Chondrocyte (in vitro differentiated cells): ENCODE measurements around the gene INAFM1. TPM values are rescaled to one million over a fixed set of nuclear protein-coding genes. Genes with fewer than 3 reads are reported as not detected.

Experiments
- DNase-seq: peaks from one replicate; pipeline ENCODE4 v3.0.0; 2021; ENCODE audit warnings: mixed read lengths, low spot score
- H3K27ac Mint-ChIP-seq: one replicate; pipeline ENCODE4 v1.8.0; 2021; ENCODE audit warnings: mild to moderate bottlenecking, moderate library complexity, mixed read lengths; ENCODE audit not compliant: unreplicated experiment
- H3K27me3 Mint-ChIP-seq: 2 replicates; pipeline ENCODE4 v1.8.0; 2021; ENCODE audit warnings: low read depth, mixed read lengths
- H3K36me3 Mint-ChIP-seq: 2 replicates; pipeline ENCODE4 v1.8.0; 2021; ENCODE audit warnings: low read depth, mixed read lengths
- H3K4me1 Mint-ChIP-seq: 2 replicates; pipeline ENCODE4 v1.8.0; 2021; ENCODE audit warnings: low read depth, mild to moderate bottlenecking, mixed read lengths
- H3K4me3 Mint-ChIP-seq: one replicate; pipeline ENCODE4 v1.8.0; 2021; ENCODE audit warnings: mild to moderate bottlenecking, moderate library complexity, mixed read lengths; ENCODE audit not compliant: unreplicated experiment
- H3K9me3 Mint-ChIP-seq: 2 replicates; pipeline ENCODE4 v1.8.0; 2021; ENCODE audit warnings: low read depth, mixed read lengths
- microRNA-seq: library from miRNA; unstranded; fragments of <30 nt; microRNA quantifications from one replicate; pipeline ENCODE4 v1.2.0, GENCODE V29; 2020; ENCODE audit warnings: borderline number of aligned reads
- total RNA-seq: library from RNA; stranded (reverse); gene quantifications from 3 replicates; pipeline ENCODE4 v1.2.1, GENCODE V29; 2021
- TF ChIP-seq, protein P1 (sequence below): fragments of 200-600 bp; sonication (generic); IDR thresholded peaks from 2 replicates; pipeline ENCODE4 v1.5.0; 2021; ENCODE audit warnings: antibody characterized with exemption, mild to moderate bottlenecking, moderate library complexity

The INAFM1 gene
- total RNA-seq, 1 donor from 2014 or later, result 28.8 TPM

DNA sequence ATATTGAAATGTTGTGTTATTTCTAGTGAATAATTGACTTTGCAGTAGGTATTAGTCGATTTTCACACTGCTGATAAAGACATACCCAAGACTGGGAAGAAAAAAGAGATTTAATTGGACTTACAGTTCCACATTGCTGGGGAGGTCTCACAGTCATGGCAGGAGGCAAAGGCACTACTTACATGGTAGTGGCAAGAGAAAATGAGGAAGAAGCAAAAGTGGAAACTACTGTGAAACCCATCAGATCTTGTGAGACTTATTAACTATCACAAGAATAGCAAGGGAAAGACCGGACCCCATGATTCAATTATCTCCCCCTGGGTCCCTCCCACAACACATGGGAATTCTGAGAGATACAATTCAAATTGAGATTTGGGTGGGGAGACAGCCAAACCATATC is 47.4 kb downstream of the INAFM1 start:
- Mint-ChIP-seq H3K4me1 (no peaks in the 10 kb centered on the region), H3K27me3 (no peaks in the 10 kb centered on the region), H3K27ac (no peak overlapping the region), H3K4me3 (no peak overlapping the region), H3K36me3 (peaks cover 8% of the 10 kb centered on the region), H3K9me3 (no peaks in the 10 kb centered on the region)
- TF ChIP-seq, protein P1, sequence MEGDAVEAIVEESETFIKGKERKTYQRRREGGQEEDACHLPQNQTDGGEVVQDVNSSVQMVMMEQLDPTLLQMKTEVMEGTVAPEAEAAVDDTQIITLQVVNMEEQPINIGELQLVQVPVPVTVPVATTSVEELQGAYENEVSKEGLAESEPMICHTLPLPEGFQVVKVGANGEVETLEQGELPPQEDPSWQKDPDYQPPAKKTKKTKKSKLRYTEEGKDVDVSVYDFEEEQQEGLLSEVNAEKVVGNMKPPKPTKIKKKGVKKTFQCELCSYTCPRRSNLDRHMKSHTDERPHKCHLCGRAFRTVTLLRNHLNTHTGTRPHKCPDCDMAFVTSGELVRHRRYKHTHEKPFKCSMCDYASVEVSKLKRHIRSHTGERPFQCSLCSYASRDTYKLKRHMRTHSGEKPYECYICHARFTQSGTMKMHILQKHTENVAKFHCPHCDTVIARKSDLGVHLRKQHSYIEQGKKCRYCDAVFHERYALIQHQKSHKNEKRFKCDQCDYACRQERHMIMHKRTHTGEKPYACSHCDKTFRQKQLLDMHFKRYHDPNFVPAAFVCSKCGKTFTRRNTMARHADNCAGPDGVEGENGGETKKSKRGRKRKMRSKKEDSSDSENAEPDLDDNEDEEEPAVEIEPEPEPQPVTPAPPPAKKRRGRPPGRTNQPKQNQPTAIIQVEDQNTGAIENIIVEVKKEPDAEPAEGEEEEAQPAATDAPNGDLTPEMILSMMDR, result no peak
- no peak for DNase-seq

DNA sequence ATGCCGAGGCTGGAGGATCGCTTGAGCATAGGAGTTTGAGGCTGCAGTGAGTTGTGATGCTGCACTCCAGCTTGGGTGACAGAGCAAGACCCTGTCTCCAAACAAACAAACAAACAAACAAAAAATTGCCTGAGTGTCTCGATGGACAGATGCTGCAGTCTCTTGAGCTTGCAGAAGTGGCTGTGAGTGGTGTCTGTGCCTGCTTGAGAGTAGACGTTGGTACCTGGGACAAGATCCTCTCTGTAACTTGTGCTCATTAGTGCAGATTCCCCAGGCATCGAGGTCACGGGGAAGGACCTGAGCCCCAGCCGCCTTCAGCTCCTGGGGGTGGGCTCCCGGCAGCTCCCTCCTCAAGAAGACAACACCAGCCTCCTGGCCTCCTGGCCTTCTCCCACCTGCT is 48.7 kb downstream of the INAFM1 start:
- Mint-ChIP-seq H3K27ac (no peak overlapping the region), H3K4me3 (no peak overlapping the region), H3K27me3 (no peaks in the 10 kb centered on the region), H3K36me3 (peaks cover 8% of the 10 kb centered on the region), H3K4me1 (no peaks in the 10 kb centered on the region), H3K9me3 (no peaks in the 10 kb centered on the region)
- TF ChIP-seq, protein P1, result no peak
- DNase-seq, result no peak

GRCh38 chr19:47323872-47324271 is 49.2 kb downstream of the INAFM1 start:
- H3K4me3 Mint-ChIP-seq, result no peak overlapping the region
- no peaks in the 10 kb centered on the region for H3K27me3 Mint-ChIP-seq
- no peaks in the 10 kb centered on the region for H3K9me3 Mint-ChIP-seq
- H3K27ac Mint-ChIP-seq, result no peak overlapping the region
- no peaks in the 10 kb centered on the region for H3K4me1 Mint-ChIP-seq
- DNase-seq, result no peak
- peaks cover 8% of the 10 kb centered on the region for H3K36me3 Mint-ChIP-seq
- TF ChIP-seq, protein P1, result no peak

DNA sequence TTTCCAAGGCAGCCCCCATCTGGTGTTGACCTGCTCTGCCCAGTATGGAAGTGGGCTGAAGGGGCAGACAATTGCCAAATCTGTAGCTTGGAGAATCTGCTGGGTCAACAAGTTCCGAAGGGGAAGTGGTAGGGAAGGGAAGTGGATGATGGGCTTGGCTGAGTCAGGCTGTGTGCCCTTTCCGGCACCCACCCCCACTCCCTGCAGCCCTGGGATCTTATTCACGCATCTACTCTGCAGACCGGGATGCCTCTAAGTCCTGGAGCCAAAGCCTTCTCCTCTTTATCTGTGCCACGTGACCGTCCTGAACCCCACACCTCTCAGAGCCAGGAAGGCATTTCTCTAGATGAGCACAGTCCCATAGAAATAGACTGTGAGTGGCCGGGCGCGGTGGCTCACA is 49.8 kb downstream of the INAFM1 start:
- peaks cover 8% of the 10 kb centered on the region for H3K36me3 Mint-ChIP-seq
- TF ChIP-seq, protein P1, result no peak
- DNase-seq, result no peak
- no peak overlapping the region for H3K4me3 Mint-ChIP-seq
- H3K9me3 Mint-ChIP-seq, result no peaks in the 10 kb centered on the region
- no peak overlapping the region for H3K27ac Mint-ChIP-seq
- H3K27me3 Mint-ChIP-seq, result no peaks in the 10 kb centered on the region
- no peaks in the 10 kb centered on the region for H3K4me1 Mint-ChIP-seq

Small RNAs within 50 kb of the gene (microRNA-seq; reads per million reads assigned to microRNA genes)
- gene MIR3190 (not detected), gene MIR3191 (not detected)

Other genes starting within 250 kb of the INAFM1 start
- 35.8 to 37.6 TPM (median 37.3 TPM) in 3 replicates for gene TMEM160, start 226.3 kb upstream of the INAFM1 start, total RNA-seq
- 43.5 to 54.2 TPM (median 46.2 TPM) in 3 replicates for gene ZC3H4, start 161.1 kb upstream of the INAFM1 start, total RNA-seq
- gene SAE1, start 144.1 kb upstream of the INAFM1 start, total RNA-seq, result 91.2 to 107 TPM (median 95.7 TPM) in 3 replicates
- 12.6 to 16.1 TPM (median 15.2 TPM) in 3 replicates for gene BBC3, start 43.7 kb upstream of the INAFM1 start, total RNA-seq
- 41.3 to 62.4 TPM (median 59.4 TPM) in 3 replicates for gene CCDC9, start 18.4 kb upstream of the INAFM1 start, total RNA-seq
- gene C5AR1, start 35.0 kb downstream of the INAFM1 start, total RNA-seq, result 2.9 to 4.3 TPM (median 3.7 TPM) in 3 replicates
- gene C5AR2, start 57.3 kb downstream of the INAFM1 start, total RNA-seq, result 0.07 to 0.34 TPM in 2 of 3 replicates, not detected in the other
- gene DHX34, start 74.4 kb downstream of the INAFM1 start, total RNA-seq, result 13.5 to 15.6 TPM (median 15.2 TPM) in 3 replicates
- 79.5 to 83.4 TPM (median 82.2 TPM) in 3 replicates for gene MEIS3, start 144.6 kb downstream of the INAFM1 start, total RNA-seq
- gene SLC8A2, start 197.0 kb downstream of the INAFM1 start, total RNA-seq, result 0.27 to 0.42 TPM (median 0.31 TPM) in 3 replicates
- 9.1 to 12.0 TPM (median 9.7 TPM) in 3 replicates for gene KPTN, start 209.3 kb downstream of the INAFM1 start, total RNA-seq
- gene NAPA, start 240.2 kb downstream of the INAFM1 start, total RNA-seq, result 88.8 to 91.2 TPM (median 90.7 TPM) in 3 replicates